K562 (cell line): Measurements from ENCODE around the gene ST8SIA1. TPM values are rescaled to one million over a fixed set of nuclear protein-coding genes. Genes with fewer than 3 reads are reported as not detected.

Experiments used
- ATAC-seq: fragments of 200-7000 bp; cut with Tn5 transposase; 3 replicates; pipeline ENCODE4 v1.9.1; 2020; ENCODE audit warnings: moderate library complexity
- BruUV-seq: library from RNA; stranded (reverse); fragments of 400-500 nt; replicated peaks from 2 replicates; lab custom pipeline; 2021; lab: Mats Ljungman, UMichigan
- CTCF ChIA-PET: fragments of 300-600 bp; formaldehyde crosslinking; extraction: SDS; loops from one replicate; lab custom pipeline; 2021; ENCODE audit warnings: low intra/inter-chr PET ratio; lab: Yijun Ruan, JAX
- POLR2A ChIA-PET: fragments of 300-600, 350-650 bp; sonication (Branson Sonifier 250); formaldehyde crosslinking; extraction: SDS; loops from one replicate; lab custom pipeline; 2021; ENCODE audit warnings: antibody characterized with exemption, inconsistent platforms; lab: Yijun Ruan, JAX
- DNase-seq, 4 experiments: peaks; one replicate each; pipeline versions ENCODE4 v3.0.0 to v3.0.0-alpha.2; 2011 to 2018; ENCODE audit warnings: low spot score in 3 of 4, mixed read lengths in 3 of 4; ENCODE audit errors: extremely low read depth in 1 of 4
- FAIRE-seq: peaks from 2 replicates; lab custom pipeline; 2011; peaks lifted over from hg19 to GRCh38; lab: Jason Lieb, UNC
- H2AFZ ChIP-seq: 2 replicates; pipeline ENCODE4 v1.6.0; 2011; ENCODE audit warnings: low read depth, low read length, control low read depth, inconsistent platforms
- H3K27ac ChIP-seq: fragments of 200-600 bp; 3 replicates; pipeline ENCODE4 v1.8.0; 2011; ENCODE audit warnings: low read depth, mild to moderate bottlenecking, control low read depth, inconsistent platforms, low read length, moderate library complexity, mixed read lengths; ENCODE audit errors: extremely low read depth
- H3K27me3 ChIP-seq, 2 experiments: fragments of 300-600 bp in 1 of 2; 2 replicates in 1 of 2; 3 replicates in 1 of 2; pipeline versions ENCODE4 v1.6.0 to v1.8.0; 2011; ENCODE audit warnings: inconsistent platforms in 2 of 2, low read length in 2 of 2, mild to moderate bottlenecking in 1 of 2, mixed read lengths in 1 of 2, moderate library complexity in 1 of 2; ENCODE audit not compliant: control insufficient read depth in 2 of 2, insufficient read depth in 2 of 2
- H3K36me3 ChIP-seq: fragments of 300-600 bp; 3 replicates; pipeline ENCODE4 v1.8.0; 2011; ENCODE audit warnings: mild to moderate bottlenecking, low read length, inconsistent platforms; ENCODE audit not compliant: control insufficient read depth, insufficient read depth
- H3K4me1 ChIP-seq, 2 experiments: fragments of 200-600 bp in 1 of 2; replicated peaks in 1 of 2; 2 replicates in 1 of 2; 3 replicates in 1 of 2; pipeline versions ENCODE4 v1.5.1 to v1.8.0; 2011; ENCODE audit warnings: inconsistent platforms in 2 of 2, low read length in 2 of 2, mild to moderate bottlenecking in 1 of 2, mixed read lengths in 1 of 2, moderate library complexity in 1 of 2; ENCODE audit not compliant: control insufficient read depth in 2 of 2, insufficient read depth in 2 of 2
- H3K4me2 ChIP-seq: 2 replicates; pipeline ENCODE4 v1.6.1; 2011; ENCODE audit warnings: low read length, control low read depth, inconsistent platforms, mixed read lengths; ENCODE audit not compliant: insufficient read depth
- H3K4me3 ChIP-seq: fragments of 200-600 bp; sonication (generic), shearing (Covaris generic); 2 replicates; pipeline ENCODE4 v1.5.1; 2016; ENCODE audit warnings: control low read depth, inconsistent platforms
- H3K79me2 ChIP-seq: fragments of 200-600 bp; 3 replicates; pipeline ENCODE4 v1.8.0; 2011; ENCODE audit warnings: low read length, inconsistent platforms; ENCODE audit not compliant: control insufficient read depth, insufficient read depth
- H3K9ac ChIP-seq, 2 experiments: 2 replicates each; pipeline versions ENCODE4 v1.6.0 to v1.6.1; 2011; ENCODE audit warnings: low read depth in 2 of 2, low read length in 2 of 2, control low read depth in 1 of 2, inconsistent platforms in 1 of 2, mild to moderate bottlenecking in 1 of 2, mixed read lengths in 1 of 2; ENCODE audit not compliant: insufficient read depth in 1 of 2
- H3K9me1 ChIP-seq: one replicate; pipeline ENCODE4 v1.6.0; 2011; ENCODE audit warnings: inconsistent platforms, mild to moderate bottlenecking, low read length, moderate library complexity; ENCODE audit not compliant: control insufficient read depth, insufficient read depth
- H3K9me3 ChIP-seq: replicated peaks from 2 replicates; pipeline ENCODE4 v1.5.1; 2011; ENCODE audit warnings: low read depth, low read length, inconsistent platforms; ENCODE audit not compliant: control insufficient read depth, insufficient read depth
- H4K20me1 ChIP-seq: replicated peaks from 2 replicates; pipeline ENCODE4 v1.6.1; 2011; ENCODE audit warnings: low read length, inconsistent platforms, mixed read lengths; ENCODE audit not compliant: control insufficient read depth, insufficient read depth
- CHD4 ChIP-seq: fragments of 200-600 bp; sonication (generic); IDR thresholded peaks from 3 replicates; pipeline ENCODE4 v1.6.1; 2012; ENCODE audit warnings: low read depth, mild to moderate bottlenecking, mixed read lengths, low read length, inconsistent platforms; ENCODE audit not compliant: insufficient read depth, insufficient replicate concordance, poor library complexity, severe bottlenecking
- CREM ChIP-seq: IDR thresholded peaks from 2 replicates; pipeline ENCODE4 v1.6.1; 2014; ENCODE audit warnings: antibody characterized with exemption, low read depth
- E2F1 ChIP-seq: sonication (generic); formaldehyde crosslinking; IDR thresholded peaks from 2 replicates; pipeline ENCODE4 v1.8.1; 2023; ENCODE audit warnings: mild to moderate bottlenecking, missing genetic modification reagents, moderate library complexity
- ETS2 ChIP-seq: IDR thresholded peaks from 2 replicates; pipeline ENCODE4 v1.6.1; 2016; ENCODE audit warnings: borderline replicate concordance, missing genetic modification characterization, mild to moderate bottlenecking, moderate library complexity, missing compliant biosample characterization; ENCODE audit not compliant: poor library complexity, severe bottlenecking
- FOXO4 ChIP-seq: fragments of 450-650 bp; formaldehyde crosslinking; IDR thresholded peaks from 2 replicates; pipeline ENCODE4 v1.4.0; 2020; ENCODE audit warnings: mild to moderate bottlenecking, moderate library complexity
- MED1 ChIP-seq: sonication (generic); formaldehyde crosslinking; IDR thresholded peaks from 2 replicates; pipeline ENCODE4 v1.8.1; 2023; ENCODE audit warnings: missing genetic modification reagents, borderline replicate concordance
- NBN ChIP-seq: fragments of 450-650 bp; IDR thresholded peaks from 2 replicates; pipeline ENCODE4 v1.6.1; 2016; ENCODE audit warnings: low read depth, mild to moderate bottlenecking
- ZBTB8A ChIP-seq: fragments of 450-650 bp; IDR thresholded peaks from 2 replicates; pipeline ENCODE4 v1.6.1; 2018; ENCODE audit warnings: mild to moderate bottlenecking, moderate library complexity; ENCODE audit not compliant: partially characterized antibody
- ZSCAN29 ChIP-seq: fragments of 450-650 bp; IDR thresholded peaks from 2 replicates; pipeline ENCODE4 v1.6.1; 2017
- WGBS: fragments of 100-300 bp; shearing (Covaris generic); methylation state at CpG from one replicate; pipeline ENCODE4 v1.1.6; 2016; ENCODE audit warnings: low coverage, mixed read lengths; ENCODE audit not compliant: insufficient coverage; ENCODE audit errors: missing lambda C conversion rate; 5-methylcytosine and 5-hydroxymethylcytosine counted together
- in situ Hi-C: fragments of 300-500 bp; cut with MboI; formaldehyde crosslinking; loops from 4 replicates; pipeline ENCODE4 v1.15.0; 2018; ENCODE audit warnings: inconsistent platforms, mixed read lengths
- intact Hi-C: fragments of 100-400 bp; cut with micrococcal nuclease; formaldehyde crosslinking; loops from 2 replicates; pipeline ENCODE4 v1.14.2; 2022
- polyA plus RNA-seq, 8 experiments: library from polyadenylated mRNA; depleted of rRNA in 4 of 8; stranded (reverse) in 5 of 8; unstranded in 3 of 8; fragments of >200 nt; fragmentation: Nextera tagmentation in 2 of 8; fragmentation: Illumina TruSeq in 1 of 8; extraction: Ambion mirVana in 2 of 8; extraction: Trizol in 1 of 8; gene quantifications; 2 replicates each; pipeline versions ENCODE4 v1.2.1 to v1.2.3, GENCODE V29; 2011 to 2014; ENCODE audit warnings: inconsistent platforms in 1 of 8, missing spikeins in 1 of 8
- total RNA-seq, 7 experiments: library from RNA; depleted of rRNA in 6 of 7; stranded (reverse); fragments of >200 nt in 6 of 7; fragmentation: Illumina TruSeq in 2 of 7; extraction: Trizol in 2 of 7; gene quantifications; 2 replicates each; pipeline versions ENCODE4 v1.2.1 to v1.2.3, GENCODE V29; 2011 to 2021; ENCODE audit warnings: low replicate concordance in 1 of 7
- TF ChIP-seq, protein P1 (sequence below): fragments of 450-650 bp; IDR thresholded peaks from 2 replicates; pipeline ENCODE4 v1.6.1; 2016; ENCODE audit warnings: borderline replicate concordance
- TF ChIP-seq, protein P2 (sequence below): IDR thresholded peaks from 2 replicates; pipeline ENCODE4 v1.6.1; 2011; ENCODE audit not compliant: insufficient read length; ENCODE audit errors: extremely low read depth

Gene ST8SIA1
- total and polyA plus RNA-seq, 9 of the 15 experiments (the other 6 are each of a cell fraction or from before 2014, with no cell fraction given), result 0.86 to 26.3 (median 4.3) TPM

GRCh38 chr12:22283508-22283907, 51.0 kb downstream of the ST8SIA1 start:
- POLR2A ChIA-PET, result no interaction called here
- Histone ChIP-seq H3K9me1 (no peaks in the 10 kb centered on the region), H2AFZ (no peak overlapping the region), H3K36me3 (no peaks in the 10 kb centered on the region), H3K27me3 (no peaks in the 10 kb centered on the region; a peak in 1 of 5 replicates), H3K4me2 (no peak overlapping the region)
- intact Hi-C loops, result no loop called here
- no TSS peak for BruUV-seq
- FAIRE-seq, result no peak
- TF ChIP-seq, protein P1, sequence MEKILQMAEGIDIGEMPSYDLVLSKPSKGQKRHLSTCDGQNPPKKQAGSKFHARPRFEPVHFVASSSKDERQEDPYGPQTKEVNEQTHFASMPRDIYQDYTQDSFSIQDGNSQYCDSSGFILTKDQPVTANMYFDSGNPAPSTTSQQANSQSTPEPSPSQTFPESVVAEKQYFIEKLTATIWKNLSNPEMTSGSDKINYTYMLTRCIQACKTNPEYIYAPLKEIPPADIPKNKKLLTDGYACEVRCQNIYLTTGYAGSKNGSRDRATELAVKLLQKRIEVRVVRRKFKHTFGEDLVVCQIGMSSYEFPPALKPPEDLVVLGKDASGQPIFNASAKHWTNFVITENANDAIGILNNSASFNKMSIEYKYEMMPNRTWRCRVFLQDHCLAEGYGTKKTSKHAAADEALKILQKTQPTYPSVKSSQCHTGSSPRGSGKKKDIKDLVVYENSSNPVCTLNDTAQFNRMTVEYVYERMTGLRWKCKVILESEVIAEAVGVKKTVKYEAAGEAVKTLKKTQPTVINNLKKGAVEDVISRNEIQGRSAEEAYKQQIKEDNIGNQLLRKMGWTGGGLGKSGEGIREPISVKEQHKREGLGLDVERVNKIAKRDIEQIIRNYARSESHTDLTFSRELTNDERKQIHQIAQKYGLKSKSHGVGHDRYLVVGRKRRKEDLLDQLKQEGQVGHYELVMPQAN, result no peak
- TF ChIP-seq MED1 (CRISPR knock-in tag) (no peak), ETS2 (tag) (no peak), CHD4 (no peak), FOXO4 (CRISPR knock-in tag) (no peak), NBN (no peak), CREM (no peak), E2F1 (CRISPR knock-in tag) (no peak), ZBTB8A (no peak), ZSCAN29 (no peak)
- TF ChIP-seq, protein P2, sequence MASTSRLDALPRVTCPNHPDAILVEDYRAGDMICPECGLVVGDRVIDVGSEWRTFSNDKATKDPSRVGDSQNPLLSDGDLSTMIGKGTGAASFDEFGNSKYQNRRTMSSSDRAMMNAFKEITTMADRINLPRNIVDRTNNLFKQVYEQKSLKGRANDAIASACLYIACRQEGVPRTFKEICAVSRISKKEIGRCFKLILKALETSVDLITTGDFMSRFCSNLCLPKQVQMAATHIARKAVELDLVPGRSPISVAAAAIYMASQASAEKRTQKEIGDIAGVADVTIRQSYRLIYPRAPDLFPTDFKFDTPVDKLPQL, result no peak
- TF ChIP-seq, all 486 proteins: peak for 0
- H3K27ac ChIP-seq, result no peak overlapping the region
- H3K9ac ChIP-seq, result no peak overlapping the region
- DNase-seq (no peak), ATAC-seq (no peak)
- no peaks in the 10 kb centered on the region for H3K4me1 ChIP-seq
- no peaks in the 10 kb centered on the region for H3K9me3 ChIP-seq
- H4K20me1 ChIP-seq, result no peaks in the 10 kb centered on the region
- in situ Hi-C loops, result no loop called here
- no peaks in the 10 kb centered on the region for H3K79me2 ChIP-seq
- WGBS, result 18% methylated on average over 4 of the region's 4 CpGs
- CTCF ChIA-PET, result no interaction called here
- H3K4me3 ChIP-seq, result no peak overlapping the region
